SK-N-MC (cell line): ENCODE data around the gene LRP6.

Experiments used
- EZH2 ChIP-seq: fragments of 200-600 bp; sonication (generic); IDR thresholded peaks from one replicate; pipeline ENCODE4 v1.6.1; 2017; ENCODE audit warnings: antibody characterized with exemption
- FOXP2 ChIP-seq: optimal IDR thresholded peaks from 2 replicates; pipeline ENCODE3; 2011; ENCODE audit warnings: mild to moderate bottlenecking, moderate library complexity; ENCODE audit not compliant: insufficient read depth; ENCODE audit errors: extremely low read length, control extremely low read depth
- POLR2AphosphoS5 ChIP-seq: IDR thresholded peaks from 2 replicates; pipeline ENCODE4 v1.6.1; 2012; ENCODE audit warnings: mild to moderate bottlenecking, low read depth, low read length, borderline replicate concordance

GRCh38 chr12:12156116-12156515 is 110.7 kb downstream of the LRP6 start:
- TF ChIP-seq POLR2AphosphoS5, result no peak
- TF ChIP-seq EZH2, result no peak
- TF ChIP-seq FOXP2, result no peak
